WERI-Rb-1 (cell line): ENCODE measurements around the gene ACIN1.

Experiments used
- DNase-seq: peaks from one replicate; pipeline ENCODE4 v3.0.0-alpha.2; 2020
- H3K27ac ChIP-seq: fragments of 250-450 bp; sonication (Bioruptor Pico); 2 replicates; pipeline ENCODE4 v1.5.1; 2020; ENCODE audit warnings: mild to moderate bottlenecking, moderate library complexity
- H3K27me3 ChIP-seq: fragments of 250-450 bp; sonication (Bioruptor Pico); 2 replicates; pipeline ENCODE4 v1.5.1; 2021; ENCODE audit warnings: mild to moderate bottlenecking, low read depth, moderate library complexity; ENCODE audit not compliant: insufficient read depth, severe bottlenecking
- H3K36me3 ChIP-seq: fragments of 250-450 bp; sonication (Bioruptor Pico); 2 replicates; pipeline ENCODE4 v1.5.1; 2020; ENCODE audit warnings: mild to moderate bottlenecking, moderate library complexity
- H3K4me3 ChIP-seq: 2 replicates; pipeline ENCODE4 v1.5.1; 2011; ENCODE audit warnings: low read depth, mild to moderate bottlenecking, control low read depth, low read length
- H3K9me3 ChIP-seq: fragments of 250-450 bp; sonication (Bioruptor Pico); 2 replicates; pipeline ENCODE4 v1.5.1; 2021; ENCODE audit warnings: mild to moderate bottlenecking, moderate library complexity; ENCODE audit not compliant: severe bottlenecking
- TF ChIP-seq, protein P1 (sequence below): IDR thresholded peaks from 2 replicates; pipeline ENCODE4 v1.5.1; 2011; ENCODE audit warnings: low read depth, mild to moderate bottlenecking, control low read depth, inconsistent platforms, low read length

ACIN1 gene

DNA sequence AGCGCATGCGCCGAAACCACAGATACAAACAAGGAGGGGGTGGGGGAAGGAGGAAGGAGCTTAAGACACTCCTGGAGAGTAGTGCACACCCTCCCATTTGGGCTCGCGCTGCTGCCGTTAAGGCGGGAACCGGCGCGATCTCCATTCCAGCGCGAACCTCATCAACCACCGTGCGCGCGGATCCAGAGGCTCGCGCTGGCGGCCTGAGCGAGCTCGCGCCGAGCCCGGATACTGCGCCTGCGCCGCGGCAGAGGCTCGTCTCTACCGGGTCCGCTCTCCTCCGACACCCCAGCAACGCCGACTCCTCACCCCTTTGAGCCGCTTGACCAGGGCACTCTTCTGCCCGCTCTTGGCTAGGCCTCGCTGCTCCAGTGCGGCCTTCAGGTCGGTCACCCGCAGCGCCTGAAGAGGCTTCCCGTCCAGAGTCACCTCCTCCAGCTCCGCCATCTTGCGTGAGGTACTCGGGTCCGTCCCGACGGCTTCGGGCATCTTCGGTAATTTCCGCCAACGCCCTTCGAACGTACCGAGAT is at the start of gene ACIN1:
ACIN1 (minus strand) TSS at position 471 of the 530 bp plus-strand sequence; CDS start at position 447, 24 bp downstream.
- H3K27me3 ChIP-seq, result no peaks in the 10 kb centered on the region
- TF ChIP-seq, protein P1, sequence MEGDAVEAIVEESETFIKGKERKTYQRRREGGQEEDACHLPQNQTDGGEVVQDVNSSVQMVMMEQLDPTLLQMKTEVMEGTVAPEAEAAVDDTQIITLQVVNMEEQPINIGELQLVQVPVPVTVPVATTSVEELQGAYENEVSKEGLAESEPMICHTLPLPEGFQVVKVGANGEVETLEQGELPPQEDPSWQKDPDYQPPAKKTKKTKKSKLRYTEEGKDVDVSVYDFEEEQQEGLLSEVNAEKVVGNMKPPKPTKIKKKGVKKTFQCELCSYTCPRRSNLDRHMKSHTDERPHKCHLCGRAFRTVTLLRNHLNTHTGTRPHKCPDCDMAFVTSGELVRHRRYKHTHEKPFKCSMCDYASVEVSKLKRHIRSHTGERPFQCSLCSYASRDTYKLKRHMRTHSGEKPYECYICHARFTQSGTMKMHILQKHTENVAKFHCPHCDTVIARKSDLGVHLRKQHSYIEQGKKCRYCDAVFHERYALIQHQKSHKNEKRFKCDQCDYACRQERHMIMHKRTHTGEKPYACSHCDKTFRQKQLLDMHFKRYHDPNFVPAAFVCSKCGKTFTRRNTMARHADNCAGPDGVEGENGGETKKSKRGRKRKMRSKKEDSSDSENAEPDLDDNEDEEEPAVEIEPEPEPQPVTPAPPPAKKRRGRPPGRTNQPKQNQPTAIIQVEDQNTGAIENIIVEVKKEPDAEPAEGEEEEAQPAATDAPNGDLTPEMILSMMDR, result no peak
- peak within 1 kb of the TSS; percentile 96 for H3K27ac ChIP-seq
- peak within 1 kb of the TSS; percentile 90 for H3K4me3 ChIP-seq
- no peaks in the 10 kb centered on the region for H3K9me3 ChIP-seq
- peaks cover 59% of the 10 kb centered on the region for H3K36me3 ChIP-seq
- peak; percentile 90 for DNase-seq

DNA sequence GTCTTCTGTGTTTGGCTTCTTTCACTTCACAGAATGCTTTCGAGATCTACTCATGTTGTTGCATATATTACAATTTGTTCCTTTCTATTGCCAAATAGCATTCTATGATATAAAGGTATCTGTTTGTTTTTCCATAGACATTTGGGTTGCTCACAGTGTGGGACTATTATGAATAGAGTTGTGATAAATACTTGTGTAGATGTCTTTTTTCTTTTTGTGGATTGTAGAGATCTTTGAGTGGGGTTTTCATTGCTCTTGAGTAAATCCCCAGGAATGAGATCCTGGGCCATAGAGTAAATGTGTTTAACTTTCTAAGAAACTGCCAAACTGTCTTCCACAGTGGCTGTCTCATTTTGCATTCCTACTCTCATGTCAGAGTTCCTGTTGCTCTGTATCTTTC is 49.0 kb upstream of the ACIN1 start:
- Histone ChIP-seq H3K4me3 (no peak overlapping the region), H3K9me3 (peaks cover 5% of the 10 kb centered on the region), H3K27ac (no peak overlapping the region), H3K27me3 (peaks cover 43% of the 10 kb centered on the region), H3K36me3 (no peaks in the 10 kb centered on the region)
- no peak for DNase-seq
- TF ChIP-seq, protein P1, result no peak

GRCh38 chr14:23142826-23143225 is 47.9 kb upstream of the ACIN1 start:
- Histone ChIP-seq H3K27ac (no peak overlapping the region), H3K36me3 (no peaks in the 10 kb centered on the region), H3K27me3 (peaks cover 36% of the 10 kb centered on the region), H3K9me3 (no peaks in the 10 kb centered on the region), H3K4me3 (no peak overlapping the region)
- TF ChIP-seq, protein P1, result no peak
- DNase-seq, result no peak

DNA sequence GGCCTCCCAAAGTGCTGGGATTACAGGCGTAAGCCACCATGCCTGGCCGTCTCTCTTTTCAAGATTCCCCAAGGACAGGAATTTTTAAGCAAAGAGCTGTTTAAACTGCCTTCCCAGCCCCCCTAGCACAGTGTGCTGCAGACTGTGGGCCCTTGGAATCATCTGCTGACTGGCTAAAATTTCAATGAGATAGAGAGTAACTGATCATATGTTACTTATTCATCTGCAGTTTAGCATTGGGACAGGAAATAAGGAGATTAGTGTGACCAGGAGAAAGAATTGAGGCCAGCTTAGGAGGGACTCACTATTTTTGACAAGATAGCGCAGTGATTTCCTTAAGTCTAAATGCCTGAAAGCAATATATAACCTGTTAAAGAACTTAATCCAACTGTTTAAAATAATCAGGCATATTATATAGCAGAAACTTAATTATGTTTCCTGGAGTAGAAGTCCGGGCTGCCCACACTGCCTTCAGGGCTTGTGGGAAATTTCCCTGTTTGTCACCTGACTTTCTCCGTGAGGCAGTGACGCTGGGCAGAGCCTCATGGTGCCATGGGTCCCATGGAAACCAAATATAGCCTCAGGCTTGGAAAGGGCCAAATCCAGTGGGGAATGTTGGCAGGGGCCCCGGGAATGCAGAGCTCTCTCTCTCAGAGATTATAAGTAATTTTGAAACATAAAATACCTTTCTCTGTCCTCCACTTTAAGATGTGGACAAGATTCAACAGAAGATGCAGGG is 46.9 kb upstream of the ACIN1 start:
- Histone ChIP-seq H3K27me3 (peaks cover 29% of the 10 kb centered on the region), H3K36me3 (no peaks in the 10 kb centered on the region), H3K4me3 (no peak overlapping the region), H3K9me3 (no peaks in the 10 kb centered on the region), H3K27ac (no peak overlapping the region)
- no peak for DNase-seq
- TF ChIP-seq, protein P1, result no peak

GRCh38 chr14:23140371-23140770 is 45.4 kb upstream of the ACIN1 start:
- H3K27me3 ChIP-seq, result peaks cover 27% of the 10 kb centered on the region
- no peak overlapping the region for H3K4me3 ChIP-seq
- TF ChIP-seq, protein P1, result peak; percentile 47; the same call in 1 of the 2 replicates
- H3K9me3 ChIP-seq, result no peaks in the 10 kb centered on the region
- no peaks in the 10 kb centered on the region for H3K36me3 ChIP-seq
- no peak for DNase-seq
- H3K27ac ChIP-seq, result no peak overlapping the region
